GM23248 (cell line): ENCODE data around the gene MSL2.

ENCODE experiments used
- EZH2 ChIP-seq: fragments of 200-600 bp; sonication (generic); IDR thresholded peaks from 2 replicates; pipeline ENCODE4 v1.6.1; 2018; ENCODE audit warnings: antibody characterized with exemption, mild to moderate bottlenecking; ENCODE audit not compliant: insufficient read depth, poor library complexity, severe bottlenecking
- EZH2phosphoT487 ChIP-seq: fragments of 200-600 bp; sonication (generic); IDR thresholded peaks from 2 replicates; pipeline ENCODE4 v1.6.1; 2018; ENCODE audit warnings: antibody characterized with exemption, moderate library complexity, mild to moderate bottlenecking, low read depth; ENCODE audit not compliant: insufficient read depth

DNA sequence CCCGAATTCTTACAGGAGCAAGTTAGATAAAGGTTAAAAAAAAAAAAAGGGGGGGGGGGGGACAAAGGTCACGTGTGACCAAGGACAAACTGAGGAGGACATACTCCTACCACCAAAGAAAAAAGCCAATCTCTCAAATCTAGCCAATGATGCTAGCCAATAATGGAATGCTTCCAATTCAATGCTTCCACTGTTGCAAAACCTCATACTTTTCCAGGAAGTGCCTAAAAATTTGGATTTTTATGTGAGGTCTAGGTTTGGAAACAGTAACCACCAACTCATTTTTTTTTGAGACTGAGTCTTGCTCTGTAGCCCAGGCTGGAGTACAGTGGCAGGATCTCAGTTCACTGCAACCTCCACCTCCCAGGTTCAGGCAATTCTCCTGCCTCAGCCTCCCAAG is 11.4 kb downstream of the MSL2 start:
- TF ChIP-seq EZH2 (no peak), EZH2phosphoT487 (no peak)
